ENCODE data around the gene HNF4A. TPM values are rescaled to one million over a fixed set of nuclear protein-coding genes. Genes with fewer than 3 reads are reported as not detected.
"Not testable (repeated sequence)": the region's sequence is repeated elsewhere in the genome, so short reads cannot be mapped to it uniquely, and the experiment has no call there.

HNF4A gene
- total and polyA plus RNA-seq, 4 experiments from 2014 or later = not detected

- H3K4me1 Mint-ChIP-seq = no peaks in the 10 kb centered on the region
Measured at GRCh38 chr20:44319839-44320422, 35.6 kb upstream of the HNF4A start.

GRCh38 chr20:44324343-44324742 is 31.2 kb upstream of the HNF4A start:
- H3K27ac ChIP-seq (ENCODE audit: low read depth, low read length) = no peak overlapping the region
- no peak overlapping the region for H3K4me3 ChIP-seq (ENCODE audit: low read length in 2 of 2)
- Mint-ChIP-seq H3K4me1 (no peaks in the 10 kb centered on the region), H3K4me3 (no peak overlapping the region), H3K27ac (no peak overlapping the region), H3K9me3 (no peaks in the 10 kb centered on the region), H3K27me3 (peaks cover 6 to 7% of the 10 kb centered on the region in 2 donors), H3K36me3 (no peaks in the 10 kb centered on the region)
- ChIA-PET CTCF (ENCODE audit: partially characterized antibody) (interaction anchor here (0.8 to 4.1 kb wide), 3 partner anchors 10 to 107 kb away, joined by 4 to 20 read pairs (median 4); no protein-coding TSS in a partner anchor), POLR2A (ENCODE audit: partially characterized antibody) (no interaction called here)
- H3K27me3 ChIP-seq (ENCODE audit: insufficient read depth, low read length) = no peaks in the 10 kb centered on the region
- intact Hi-C loops (cut with micrococcal nuclease) = no loop called here
- no peaks in the 10 kb centered on the region for H3K4me1 ChIP-seq (ENCODE audit: insufficient read depth, low read length)
- H3K36me3 ChIP-seq (ENCODE audit: insufficient read depth, low read length) = no peaks in the 10 kb centered on the region
- no peaks in the 10 kb centered on the region for H3K9me3 ChIP-seq (ENCODE audit: control insufficient read depth in 1 of 2, low read length in 2 of 2)
- DNase-seq = no peak

More at GRCh38 chr20:44319839-44320422, 35.6 kb upstream of the HNF4A start:
- no peak for DNase-seq
- ChIA-PET CTCF (ENCODE audit: partially characterized antibody) (interaction anchor here (0.6 to 1.6 kb wide), 3 partner anchors 9 to 636 kb away, joined by 4 to 13 read pairs (median 8); partner anchors contain the start of gene FITM2), POLR2A (ENCODE audit: partially characterized antibody) (no interaction called here)
- intact Hi-C loops (cut with micrococcal nuclease) = loop anchor here (10.0 kb wide), 2 partner anchors 205 to 295 kb away; partner anchors contain the start of gene SERINC3
- Mint-ChIP-seq H3K27me3 (peaks cover 3 to 7% of the 10 kb centered on the region in 2 donors), H3K36me3 (no peaks in the 10 kb centered on the region), H3K4me3 (no peak overlapping the region), H3K9me3 (no peaks in the 10 kb centered on the region), H3K27ac (no peak overlapping the region)
- Histone ChIP-seq H3K4me1 (ENCODE audit: insufficient read depth, low read length) (no peaks in the 10 kb centered on the region), H3K4me3 (ENCODE audit: low read length in 2 of 2) (no peak overlapping the region), H3K27ac (ENCODE audit: low read depth, low read length) (no peak overlapping the region), H3K27me3 (ENCODE audit: insufficient read depth, low read length) (no peaks in the 10 kb centered on the region), H3K9me3 (ENCODE audit: control insufficient read depth in 1 of 2, low read length in 2 of 2) (no peaks in the 10 kb centered on the region), H3K36me3 (ENCODE audit: insufficient read depth, low read length) (no peaks in the 10 kb centered on the region)

GRCh38 chr20:44326391-44327159 is 28.9 kb upstream of the HNF4A start:
- Mint-ChIP-seq H3K27me3 (peaks cover 8 to 9% of the 10 kb centered on the region in 2 donors), H3K4me1 (no peaks in the 10 kb centered on the region), H3K36me3 (no peaks in the 10 kb centered on the region), H3K9me3 (no peaks in the 10 kb centered on the region), H3K27ac (no peak overlapping the region), H3K4me3 (peak overlapping the region in 6 of 8 donors; percentile 31 to 75 (median 42))
- Histone ChIP-seq H3K4me3 (ENCODE audit: low read length in 2 of 2) (no peak overlapping the region), H3K9me3 (ENCODE audit: control insufficient read depth in 1 of 2, low read length in 2 of 2) (no peaks in the 10 kb centered on the region), H3K36me3 (ENCODE audit: insufficient read depth, low read length) (no peaks in the 10 kb centered on the region), H3K27ac (ENCODE audit: low read depth, low read length) (no peak overlapping the region), H3K4me1 (ENCODE audit: insufficient read depth, low read length) (no peaks in the 10 kb centered on the region), H3K27me3 (ENCODE audit: insufficient read depth, low read length) (no peaks in the 10 kb centered on the region)
- no peak for DNase-seq
- intact Hi-C loops (cut with micrococcal nuclease) = no loop called here
- ChIA-PET CTCF (ENCODE audit: partially characterized antibody) (interaction anchor here (1.3 to 5.9 kb wide), 3 partner anchors 15 to 111 kb away, joined by 4 to 33 read pairs (median 20); partner anchors contain the start of gene FITM2), POLR2A (ENCODE audit: partially characterized antibody) (interaction anchor here (1.0 kb wide), 1 partner anchor 108 kb away, joined by 3 read pairs; no protein-coding TSS in a partner anchor)

GRCh38 chr20:44327748-44328147 is 27.8 kb upstream of the HNF4A start:
- H3K4me1 Mint-ChIP-seq; H3K36me3 Mint-ChIP-seq; DNase-seq; H3K9me3 ChIP-seq (ENCODE audit: control insufficient read depth in 1 of 2, low read length in 2 of 2); POLR2A ChIA-PET (ENCODE audit: partially characterized antibody); H3K36me3 ChIP-seq (ENCODE audit: insufficient read depth, low read length); H3K9me3 Mint-ChIP-seq; H3K4me3 ChIP-seq (ENCODE audit: low read length in 2 of 2); H3K27me3 Mint-ChIP-seq; H3K4me1 ChIP-seq (ENCODE audit: insufficient read depth, low read length); H3K27me3 ChIP-seq (ENCODE audit: insufficient read depth, low read length); intact Hi-C loops (cut with micrococcal nuclease); H3K27ac Mint-ChIP-seq; H3K27ac ChIP-seq (ENCODE audit: low read depth, low read length): not testable (repeated sequence)
- H3K4me3 Mint-ChIP-seq = peak overlapping the region in 2 of 8 donors; percentile 35 to 79
- CTCF ChIA-PET (ENCODE audit: partially characterized antibody) = interaction anchor here (4.1 to 5.9 kb wide), 2 partner anchors 16 to 110 kb away, joined by 20 to 33 read pairs; partner anchors contain the start of gene FITM2

- ChIA-PET CTCF (ENCODE audit: partially characterized antibody) (interaction anchor here (0.5 to 5.9 kb wide), 3 partner anchors 10 to 111 kb away, joined by 3 to 33 read pairs (median 3); partner anchors contain the start of gene FITM2), POLR2A (ENCODE audit: partially characterized antibody) (no interaction called here)
- peaks cover 8 to 10% of the 10 kb centered on the region in 2 donors for H3K27me3 Mint-ChIP-seq
- Histone ChIP-seq H3K4me3 (ENCODE audit: low read length in 2 of 2) (no peak overlapping the region), H3K27ac (ENCODE audit: low read depth, low read length) (no peak overlapping the region), H3K4me1 (ENCODE audit: insufficient read depth, low read length) (no peaks in the 10 kb centered on the region), H3K27me3 (ENCODE audit: insufficient read depth, low read length) (no peaks in the 10 kb centered on the region), H3K36me3 (ENCODE audit: insufficient read depth, low read length) (no peaks in the 10 kb centered on the region), H3K9me3 (ENCODE audit: control insufficient read depth in 1 of 2, low read length in 2 of 2) (no peaks in the 10 kb centered on the region)
- no peak for DNase-seq
- no peak overlapping the region for H3K4me3 Mint-ChIP-seq
- H3K9me3 Mint-ChIP-seq = no peaks in the 10 kb centered on the region
- H3K4me1 Mint-ChIP-seq = no peaks in the 10 kb centered on the region
- H3K27ac Mint-ChIP-seq = no peak overlapping the region
- H3K36me3 Mint-ChIP-seq = no peaks in the 10 kb centered on the region
- intact Hi-C loops (cut with micrococcal nuclease) = no loop called here
Measured at GRCh38 chr20:44328428-44328827, 27.1 kb upstream of the HNF4A start.

GRCh38 chr20:44331201-44331600 is 24.3 kb upstream of the HNF4A start:
- Histone ChIP-seq H3K27ac (ENCODE audit: low read depth, low read length) (no peak overlapping the region), H3K4me3 (ENCODE audit: low read length in 2 of 2) (no peak overlapping the region), H3K36me3 (ENCODE audit: insufficient read depth, low read length) (no peaks in the 10 kb centered on the region), H3K27me3 (ENCODE audit: insufficient read depth, low read length) (peaks cover 2% of the 10 kb centered on the region), H3K9me3 (ENCODE audit: control insufficient read depth in 1 of 2, low read length in 2 of 2) (no peaks in the 10 kb centered on the region), H3K4me1 (ENCODE audit: insufficient read depth, low read length) (no peaks in the 10 kb centered on the region)
- DNase-seq = no peak
- Mint-ChIP-seq H3K27ac (no peak overlapping the region), H3K4me1 (no peaks in the 10 kb centered on the region), H3K36me3 (no peaks in the 10 kb centered on the region), H3K4me3 (no peak overlapping the region), H3K27me3 (peaks cover 11 to 14% of the 10 kb centered on the region in 2 donors), H3K9me3 (no peaks in the 10 kb centered on the region)
- CTCF ChIA-PET (ENCODE audit: partially characterized antibody) = interaction anchor here (1.4 kb wide), 1 partner anchor 20 kb away, joined by 4 read pairs; the partner anchor contains the start of gene FITM2
- POLR2A ChIA-PET (ENCODE audit: partially characterized antibody) = no interaction called here
- intact Hi-C loops (cut with micrococcal nuclease) = no loop called here

GRCh38 chr20:44334306-44334705 is 21.2 kb upstream of the HNF4A start:
- Mint-ChIP-seq H3K4me1 (no peaks in the 10 kb centered on the region), H3K4me3 (no peak overlapping the region), H3K27ac (no peak overlapping the region), H3K9me3 (no peaks in the 10 kb centered on the region), H3K36me3 (no peaks in the 10 kb centered on the region), H3K27me3 (peaks cover 12 to 20% of the 10 kb centered on the region in 2 donors)
- CTCF ChIA-PET (ENCODE audit: partially characterized antibody) = no interaction called here
- H3K36me3 ChIP-seq (ENCODE audit: insufficient read depth, low read length) = no peaks in the 10 kb centered on the region
- POLR2A ChIA-PET (ENCODE audit: partially characterized antibody) = no interaction called here
- H3K4me3 ChIP-seq (ENCODE audit: low read length in 2 of 2) = no peak overlapping the region
- no peaks in the 10 kb centered on the region for H3K4me1 ChIP-seq (ENCODE audit: insufficient read depth, low read length)
- H3K27me3 ChIP-seq (ENCODE audit: insufficient read depth, low read length) = peaks cover 2% of the 10 kb centered on the region
- no peak overlapping the region for H3K27ac ChIP-seq (ENCODE audit: low read depth, low read length)
- no peaks in the 10 kb centered on the region for H3K9me3 ChIP-seq (ENCODE audit: control insufficient read depth in 1 of 2, low read length in 2 of 2)
- no peak for DNase-seq
- intact Hi-C loops (cut with micrococcal nuclease) = no loop called here

Measured in CD4-positive, alpha-beta memory T cell (primary cell).